Esophagus squamous epithelium (tissue), 4 donors: ENCODE results near the gene TICRR.

Source experiments
- CTCF ChIP-seq, 6 experiments: fragments of 450-650 bp in 4 of 6; fragments of 200-600 bp in 2 of 6; sonication (generic) in 2 of 6; IDR thresholded peaks; one replicate each; pipeline ENCODE4 v1.5.1; 2016 to 2019; ENCODE audit warnings: antibody characterized with exemption in 6 of 6, mild to moderate bottlenecking in 4 of 6, moderate library complexity in 4 of 6
- POLR2A ChIP-seq, 4 donors: fragments of 450-650 bp; IDR thresholded peaks; one replicate each; pipeline ENCODE4 v1.6.1; 2017; ENCODE audit warnings: antibody characterized with exemption in 4 of 4, mild to moderate bottlenecking in 4 of 4, moderate library complexity in 3 of 4

- TF ChIP-seq CTCF (IDR thresholded peaks at IDR 0.05) = no peak
- TF ChIP-seq POLR2A (IDR thresholded peaks at IDR 0.05) = peak in 1 of 4 donors; percentile 46
Measured at GRCh38 chr15:89575146-89575655, at the start of gene TICRR.
